Smooth muscle cell (in vitro differentiated cells): ENCODE data around the gene ATP8B4. TPM values are rescaled to one million over a fixed set of nuclear protein-coding genes. Genes with fewer than 3 reads are reported as not detected.

Source experiments
- DNase-seq: peaks from one replicate; lab custom pipeline; 2025; ENCODE audit not compliant: unreplicated experiment; lab: John Stamatoyannopoulos, UW
- H2AFZ ChIP-seq: fragments of 200-600 bp; sonication (generic); 2 replicates; pipeline ENCODE4 v1.6.0; 2016; ENCODE audit warnings: antibody characterized with exemption, low read depth, mild to moderate bottlenecking
- H3F3A ChIP-seq: fragments of 200-600 bp; sonication (generic); 2 replicates; pipeline ENCODE4 v1.6.0; 2017; ENCODE audit warnings: antibody characterized with exemption, low read depth
- H3K27ac ChIP-seq: fragments of 200-600 bp; sonication (generic); 2 replicates; pipeline ENCODE4 v1.5.1; 2016; ENCODE audit warnings: low read depth, mild to moderate bottlenecking
- H3K27me3 ChIP-seq: fragments of 200-600 bp; sonication (generic); 2 replicates; pipeline ENCODE4 v1.6.1; 2016; ENCODE audit warnings: low read depth, mild to moderate bottlenecking
- H3K36me3 ChIP-seq: fragments of 200-600 bp; sonication (generic); 2 replicates; pipeline ENCODE4 v1.5.1; 2016; ENCODE audit warnings: low read depth
- H3K4me1 ChIP-seq: fragments of 200-600 bp; sonication (generic); 2 replicates; pipeline ENCODE4 v1.5.1; 2016; ENCODE audit warnings: low read depth
- H3K4me2 ChIP-seq: fragments of 200-600 bp; sonication (generic); 2 replicates; pipeline ENCODE4 v1.6.0; 2016; ENCODE audit warnings: mild to moderate bottlenecking
- H3K4me3 ChIP-seq: fragments of 200-600 bp; sonication (generic); 2 replicates; pipeline ENCODE4 v1.5.1; 2016; ENCODE audit warnings: mild to moderate bottlenecking
- H3K79me2 ChIP-seq: fragments of 200-600 bp; sonication (generic); 2 replicates; pipeline ENCODE4 v1.6.0; 2016; ENCODE audit warnings: low read depth, mild to moderate bottlenecking
- H3K9ac ChIP-seq: fragments of 200-600 bp; sonication (generic); 2 replicates; pipeline ENCODE4 v1.6.0; 2016; ENCODE audit warnings: low read depth
- H3K9me3 ChIP-seq: fragments of 200-600 bp; sonication (generic); replicated peaks from 2 replicates; pipeline ENCODE4 v1.5.1; 2016; ENCODE audit warnings: low read depth
- H4K20me1 ChIP-seq: fragments of 200-600 bp; sonication (generic); 2 replicates; pipeline ENCODE4 v1.6.0; 2016; ENCODE audit warnings: low read depth
- CTCF ChIP-seq: fragments of 200-600 bp; sonication (generic); IDR thresholded peaks from 2 replicates; pipeline ENCODE4 v1.5.1; 2017; ENCODE audit warnings: borderline replicate concordance, mild to moderate bottlenecking, antibody characterized with exemption; ENCODE audit not compliant: insufficient read depth, poor library complexity, severe bottlenecking
- WGBS: methylation state at CpG from one replicate; pipeline ENCODE4 v1.1.7; 2016; ENCODE audit warnings: low lambda C conversion rate; 5-methylcytosine and 5-hydroxymethylcytosine counted together
- polyA plus RNA-seq: library from polyadenylated mRNA; unstranded; fragments of >200 nt; fragmentation: Nextera tagmentation; extraction: Ambion mirVana; gene quantifications from 2 replicates; pipeline ENCODE4 v1.2.1, GENCODE V29; 2016
- total RNA-seq: library from RNA; depleted of rRNA; stranded (reverse); fragments of >200 nt; gene quantifications from 2 replicates; pipeline ENCODE4 v1.2.3, GENCODE V29; 2014

The ATP8B4 gene
- total and polyA plus RNA-seq, 2 experiments from 2014 or later, result 21.7 to 60.5 TPM

DNA sequence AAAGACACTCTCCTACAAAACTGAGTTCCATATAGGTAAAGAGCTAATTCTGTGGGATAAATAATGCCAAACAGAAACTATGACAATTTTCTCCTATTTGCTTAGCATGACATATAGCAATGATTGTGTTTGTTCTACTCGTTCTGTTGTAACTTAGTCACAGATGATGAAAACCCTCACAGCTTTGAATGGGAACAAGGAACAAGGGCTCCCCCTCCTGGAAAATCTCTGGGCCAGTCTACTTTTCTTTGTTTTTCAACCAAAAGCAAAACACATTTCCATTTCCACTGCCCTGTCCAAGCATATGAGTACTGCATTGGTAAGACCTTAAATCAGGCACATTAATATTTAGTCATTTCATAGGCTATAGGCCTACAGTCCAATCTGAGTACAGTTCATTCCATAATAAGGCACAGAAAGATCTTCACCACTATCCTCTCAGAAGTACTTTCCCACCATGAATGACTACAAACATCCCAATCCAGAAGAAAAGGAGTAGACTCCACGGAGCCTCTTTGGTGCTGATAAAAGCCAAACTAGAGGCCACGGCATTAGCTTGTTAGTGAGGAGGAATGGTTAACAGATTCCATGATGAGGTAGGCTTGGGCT, 67.1 kb downstream of the ATP8B4 start:
- Histone ChIP-seq H3K27ac (peak overlapping the region; percentile 80), H3F3A (peaks cover 7% of the 10 kb centered on the region), H3K9ac (no peak overlapping the region), H3K4me2 (peak overlapping the region; percentile 8), H3K36me3 (no peaks in the 10 kb centered on the region), H3K9me3 (no peaks in the 10 kb centered on the region), H2AFZ (no peak overlapping the region), H3K4me1 (peaks cover under 1% of the 10 kb centered on the region), H3K27me3 (no peaks in the 10 kb centered on the region), H4K20me1 (no peaks in the 10 kb centered on the region), H3K4me3 (no peak overlapping the region), H3K79me2 (no peaks in the 10 kb centered on the region)
- no peak for DNase-seq
- WGBS, result 19% methylated on average over 3 of the region's 3 CpGs
- peak; percentile 75 for TF ChIP-seq CTCF

DNA sequence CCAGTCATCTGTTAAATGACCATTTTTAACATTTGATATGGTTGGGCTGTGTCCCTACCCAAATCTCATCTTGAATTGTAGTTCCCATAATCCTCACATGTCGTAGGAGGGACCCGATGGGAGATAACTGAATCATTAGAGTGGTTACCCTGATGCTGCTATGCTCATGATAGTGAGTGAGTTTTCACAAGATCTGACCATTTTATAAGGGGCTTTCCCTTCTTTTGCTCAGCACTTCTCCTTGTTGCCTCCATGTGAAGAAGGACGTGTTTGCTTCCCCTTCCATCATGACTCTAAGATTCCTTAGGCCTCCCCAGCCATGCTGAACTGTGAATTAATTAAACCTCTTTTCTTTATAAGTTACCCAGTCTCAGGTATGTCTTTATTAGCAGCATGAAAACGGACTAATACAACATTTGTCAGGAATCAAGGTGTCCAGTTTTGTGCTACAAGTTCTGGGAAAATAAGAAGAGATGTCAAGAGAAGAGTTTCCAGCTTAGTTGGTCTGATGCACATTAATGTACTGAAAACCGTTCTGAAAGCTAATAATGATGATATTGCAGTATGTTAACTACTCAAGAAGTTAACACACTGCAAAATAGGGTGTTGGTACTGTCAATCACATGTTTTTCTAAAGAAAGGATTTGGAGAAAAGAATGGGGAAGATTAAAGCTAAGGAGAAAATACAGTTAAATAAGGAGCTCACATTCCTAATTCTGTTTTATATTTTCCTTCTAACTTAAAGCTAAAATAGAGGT, 67.9 kb downstream of the ATP8B4 start:
- H2AFZ ChIP-seq, result peak overlapping the region; percentile 64
- no peak overlapping the region for H3K9ac ChIP-seq
- no peaks in the 10 kb centered on the region for H3K27me3 ChIP-seq
- no peaks in the 10 kb centered on the region for H3K79me2 ChIP-seq
- H3K36me3 ChIP-seq, result no peaks in the 10 kb centered on the region
- DNase-seq, result no peak
- H3K9me3 ChIP-seq, result no peaks in the 10 kb centered on the region
- WGBS, result 80% methylated on average over 5 of the region's 5 CpGs
- H3K4me2 ChIP-seq, result peak overlapping the region; percentile 8
- H3K4me3 ChIP-seq, result no peak overlapping the region
- peaks cover 7% of the 10 kb centered on the region for H3F3A ChIP-seq
- H3K4me1 ChIP-seq, result peaks cover 6% of the 10 kb centered on the region
- no peak for TF ChIP-seq CTCF
- H3K27ac ChIP-seq, result peak overlapping the region; percentile 80
- no peaks in the 10 kb centered on the region for H4K20me1 ChIP-seq

DNA sequence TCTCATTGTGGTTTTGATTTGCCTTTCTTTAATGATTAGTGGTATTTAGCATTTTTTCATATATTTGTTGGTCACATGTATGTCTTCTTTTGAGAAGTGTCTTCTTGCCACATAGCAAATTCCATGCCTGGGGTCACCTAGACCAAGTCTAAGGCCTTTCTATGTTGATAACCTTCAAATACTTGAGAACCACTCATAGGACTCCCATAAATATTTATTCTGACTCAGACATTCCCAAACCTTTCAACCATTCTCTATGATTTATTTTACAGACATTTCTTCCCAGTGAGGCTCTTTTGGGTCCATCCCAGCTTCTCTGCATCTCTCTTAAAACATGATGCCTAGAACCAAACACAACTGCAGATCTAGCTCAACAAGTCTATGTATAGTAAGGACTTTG, 69.2 kb downstream of the ATP8B4 start:
- Histone ChIP-seq H3K27me3 (no peaks in the 10 kb centered on the region), H3K9ac (no peak overlapping the region), H2AFZ (no peak overlapping the region), H3K36me3 (no peaks in the 10 kb centered on the region), H3F3A (peaks cover 7% of the 10 kb centered on the region), H3K4me1 (peaks cover 6% of the 10 kb centered on the region), H4K20me1 (no peaks in the 10 kb centered on the region), H3K9me3 (no peaks in the 10 kb centered on the region), H3K27ac (no peak overlapping the region), H3K79me2 (no peaks in the 10 kb centered on the region), H3K4me3 (no peak overlapping the region), H3K4me2 (no peak overlapping the region)
- DNase-seq, result no peak
- no peak for TF ChIP-seq CTCF
